SIG-M5 treated with dmso at 0.1 percent for 504 hours (cell line): ENCODE results near the gene KCNIP3.
A peak's percentile ranks its signal among the peaks of the same experiment; 100 is the strongest.

Experiments
- DNase-seq: peaks from one replicate; lab custom pipeline; 2025; ENCODE audit not compliant: unreplicated experiment; lab: John Stamatoyannopoulos, UW

The KCNIP3 gene

DNA sequence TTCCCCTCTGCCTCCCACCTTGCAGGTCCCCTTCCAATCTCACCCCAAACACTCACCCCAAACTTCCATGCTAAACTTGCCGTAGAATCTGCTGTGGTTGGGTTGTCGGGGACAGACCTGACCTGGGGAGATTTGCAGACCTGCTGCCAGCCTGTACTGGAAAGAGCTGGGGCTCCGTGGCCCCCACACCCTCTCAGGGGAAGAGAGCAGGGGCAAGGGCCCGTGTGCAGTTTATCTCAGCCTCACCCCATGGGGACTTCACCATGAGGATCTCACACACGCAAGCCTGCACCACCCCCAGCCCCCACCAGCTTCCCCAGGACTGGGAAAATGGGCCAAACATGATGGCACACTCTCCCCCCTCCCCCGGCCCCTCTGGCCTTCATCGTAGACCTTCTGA lies 30.7 kb downstream of the KCNIP3 start:
- DNase-seq: no peak

DNA sequence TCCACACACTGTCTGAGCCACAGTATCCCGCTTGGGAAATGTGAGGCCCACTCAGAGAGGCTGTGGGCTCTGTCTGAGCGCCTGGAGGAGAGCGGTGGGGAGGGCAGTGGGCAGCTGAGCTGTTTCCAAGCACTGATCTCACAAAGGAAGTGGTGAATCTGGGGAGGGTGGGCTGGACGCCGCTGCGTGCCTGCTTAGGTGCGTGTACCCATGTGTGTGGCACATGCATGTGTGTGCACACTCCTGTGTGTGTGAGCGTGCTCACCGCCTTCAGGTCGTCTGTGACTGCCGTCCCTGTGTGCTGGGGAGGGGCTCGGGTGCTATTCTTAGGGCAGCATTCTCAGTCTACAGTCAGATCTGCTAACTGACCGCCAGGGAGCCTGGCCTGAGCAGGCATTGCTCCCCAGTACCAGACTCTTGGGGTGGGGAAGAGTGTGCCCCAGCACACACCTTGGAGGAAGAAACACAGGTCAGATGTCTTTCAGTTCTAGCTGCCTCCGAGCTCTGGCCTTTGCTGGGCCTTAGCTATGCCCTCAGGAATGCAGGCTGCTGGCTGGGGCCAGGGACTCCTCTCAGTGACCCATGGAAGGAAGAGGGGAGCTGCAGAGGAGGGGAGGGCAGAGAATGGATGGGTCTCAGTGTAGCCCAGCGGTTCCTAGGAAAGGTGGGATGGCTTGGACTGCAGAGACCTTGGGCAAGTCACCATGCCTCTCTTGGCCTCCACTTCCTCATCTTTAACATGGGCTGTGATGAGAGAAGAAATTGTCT lies 31.4 kb downstream of the KCNIP3 start:
- DNase-seq: no peak

DNA sequence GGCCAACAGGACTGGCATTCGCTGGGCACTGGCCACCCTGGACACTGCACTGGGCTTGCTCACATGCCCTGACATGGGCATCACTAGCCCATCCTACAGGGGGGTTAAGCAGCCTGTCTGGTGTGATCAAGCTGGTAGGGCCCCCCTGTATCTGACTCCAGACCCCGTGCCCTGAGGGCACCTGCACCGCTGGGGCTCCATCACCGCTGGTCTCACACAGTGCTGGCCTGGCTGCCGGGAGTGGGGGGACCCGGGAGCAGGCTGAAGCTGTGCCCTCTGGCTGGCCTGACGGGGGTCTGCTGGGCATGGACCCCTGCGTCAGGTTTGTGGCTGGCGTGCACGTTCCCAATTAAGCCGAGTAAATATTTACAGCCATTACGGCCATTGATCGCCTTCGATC lies 32.3 kb downstream of the KCNIP3 start:
- no peak for DNase-seq

DNA sequence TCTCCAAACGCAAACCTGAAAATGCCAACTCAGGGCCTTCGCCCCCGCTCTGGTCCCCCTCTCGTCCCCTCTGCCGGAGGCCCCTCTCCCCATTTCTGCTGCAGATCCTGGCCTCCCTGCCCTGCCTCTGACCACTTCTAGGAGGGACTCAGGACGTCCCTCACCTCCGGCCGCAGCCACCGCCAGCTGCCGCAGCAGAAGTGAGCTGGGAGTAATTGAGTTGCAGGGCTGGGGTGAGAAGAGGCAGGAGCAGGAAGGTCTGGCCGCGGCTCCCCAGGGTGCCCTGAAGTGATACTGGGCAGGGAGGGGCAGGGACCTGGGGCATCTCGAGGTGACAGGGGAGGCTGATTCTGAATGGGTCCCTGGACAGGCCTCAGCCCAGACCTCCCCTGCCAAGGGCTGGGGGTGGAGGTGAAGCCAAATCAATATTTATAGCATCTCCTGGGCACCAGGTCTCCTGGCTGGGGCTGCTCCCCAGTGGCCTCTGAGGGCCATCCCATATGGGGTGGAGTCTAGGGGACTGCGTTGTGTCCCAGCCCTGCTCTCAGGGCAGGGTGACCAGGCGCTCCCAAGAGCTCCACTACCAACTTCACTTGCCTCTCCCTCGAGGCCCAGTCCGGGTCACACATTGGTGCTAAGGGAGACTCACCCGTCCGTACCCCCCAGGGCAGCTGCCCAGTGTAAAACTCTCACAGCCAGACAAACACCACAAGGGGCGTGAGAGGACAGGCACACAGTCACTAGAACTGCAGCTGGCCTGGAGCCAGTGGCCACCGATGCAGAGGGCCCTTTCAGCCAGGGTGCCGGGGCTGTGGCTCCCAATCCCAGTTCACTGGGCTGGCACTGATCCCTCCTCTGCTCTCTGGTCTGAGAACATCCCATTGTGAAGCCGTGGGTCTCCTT lies 33.0 kb downstream of the KCNIP3 start:
- DNase-seq: no peak

DNA sequence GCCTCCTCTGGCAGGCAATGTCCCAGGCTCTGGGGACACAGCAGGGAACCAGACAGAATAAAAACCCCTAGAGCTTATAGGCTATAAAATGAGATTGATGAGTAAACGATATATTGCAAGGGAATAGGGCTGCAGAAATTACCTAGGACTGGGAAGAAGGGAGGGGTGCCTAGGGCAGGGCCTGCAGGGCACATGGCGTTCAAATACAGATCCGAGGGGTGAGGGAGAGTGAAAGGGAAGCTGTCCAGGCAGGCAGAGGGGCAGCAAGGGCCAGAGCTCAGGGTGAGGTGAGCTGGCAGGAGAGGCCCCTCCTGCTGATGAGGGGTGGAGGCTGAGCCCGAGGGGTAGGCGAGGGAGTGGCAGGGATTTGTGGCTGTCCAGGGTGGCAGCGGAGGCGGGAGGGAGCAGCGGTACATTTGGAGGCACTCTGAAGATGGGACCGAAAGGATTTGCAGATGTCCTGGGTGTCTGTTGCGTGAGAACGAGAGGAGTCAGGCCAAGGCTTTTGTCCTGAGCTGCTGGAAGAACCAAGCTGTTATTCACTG lies 33.7 kb downstream of the KCNIP3 start:
- no peak for DNase-seq

DNA sequence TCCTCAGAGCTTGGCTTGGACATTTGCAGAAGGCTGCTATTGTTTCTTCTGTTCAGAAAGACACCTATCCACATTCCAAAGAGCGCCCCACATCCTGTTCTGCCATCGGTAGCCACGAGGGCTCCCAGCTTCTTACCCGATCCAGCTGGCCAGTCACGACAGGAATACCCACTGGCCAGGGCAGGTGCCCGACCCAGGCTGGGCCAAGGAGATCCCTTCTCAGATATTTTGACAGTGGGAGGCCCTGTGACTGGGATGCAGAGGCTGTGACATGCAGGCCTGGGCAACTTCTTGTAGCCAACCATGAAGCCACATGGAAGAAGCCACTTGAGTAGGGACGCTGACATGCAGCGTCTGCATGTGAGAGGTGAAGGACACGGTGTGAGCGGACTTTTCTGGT lies 34.5 kb downstream of the KCNIP3 start:
- DNase-seq: no peak

DNA sequence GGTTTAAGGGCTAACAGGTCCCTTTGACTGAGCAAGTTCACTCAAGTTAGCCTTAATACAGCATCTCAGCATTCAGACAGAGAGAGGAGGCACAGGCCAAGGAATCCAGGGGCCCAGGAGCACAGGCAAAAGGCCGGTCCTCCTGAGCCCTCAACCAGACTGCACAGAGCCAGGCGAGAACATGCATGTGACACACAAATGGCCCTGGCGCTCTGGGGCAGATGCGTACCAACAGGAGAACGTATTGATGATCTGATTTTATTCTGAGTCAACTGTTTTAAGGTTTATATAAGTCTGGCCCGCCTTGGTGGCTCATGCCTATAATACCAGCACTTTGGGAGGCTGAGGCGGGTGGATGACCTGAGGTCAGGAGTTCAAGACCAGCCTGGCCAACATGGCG lies 34.9 kb downstream of the KCNIP3 start:
- DNase-seq: no peak

DNA sequence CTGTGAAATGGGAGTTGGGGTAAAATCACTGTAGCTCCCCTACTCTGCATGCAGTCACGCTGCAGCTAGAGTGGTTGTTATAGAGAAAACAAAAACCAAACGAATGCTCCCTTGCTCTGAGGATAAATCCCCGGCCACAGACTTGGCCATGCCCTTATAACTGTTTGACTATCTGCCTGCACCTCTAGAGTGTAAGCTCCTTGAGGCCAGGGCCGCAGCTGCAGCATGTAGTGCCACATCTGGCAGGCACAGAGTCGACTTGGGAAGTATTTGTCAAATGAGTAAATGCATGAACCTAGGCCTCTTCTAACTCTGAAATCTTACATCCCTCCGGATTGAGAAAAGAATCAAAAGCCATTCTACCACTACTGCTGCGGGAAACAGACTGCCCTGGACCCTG lies 35.9 kb downstream of the KCNIP3 start:
- no peak for DNase-seq

DNA sequence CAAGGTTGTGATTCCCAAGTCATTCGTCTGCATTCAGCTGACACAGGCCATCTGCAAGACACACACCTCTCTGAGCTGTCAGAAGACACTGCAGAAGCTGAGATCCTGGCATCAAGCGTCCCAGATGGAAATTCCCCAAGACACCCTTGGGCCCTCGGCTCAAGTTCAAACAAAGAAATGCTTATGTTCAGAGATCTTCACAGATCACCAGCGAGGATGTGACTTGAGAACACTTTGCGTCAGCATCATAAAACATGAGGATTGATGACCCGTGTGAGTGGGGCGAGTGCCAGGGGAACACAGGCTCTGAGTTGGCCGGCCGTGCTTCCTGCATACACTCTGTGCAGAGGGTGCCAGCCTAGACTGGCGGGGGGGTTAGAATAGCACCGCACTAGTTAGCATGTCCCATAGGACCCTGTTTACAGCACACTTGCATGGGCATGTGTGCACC lies 36.8 kb downstream of the KCNIP3 start:
- no peak for DNase-seq

DNA sequence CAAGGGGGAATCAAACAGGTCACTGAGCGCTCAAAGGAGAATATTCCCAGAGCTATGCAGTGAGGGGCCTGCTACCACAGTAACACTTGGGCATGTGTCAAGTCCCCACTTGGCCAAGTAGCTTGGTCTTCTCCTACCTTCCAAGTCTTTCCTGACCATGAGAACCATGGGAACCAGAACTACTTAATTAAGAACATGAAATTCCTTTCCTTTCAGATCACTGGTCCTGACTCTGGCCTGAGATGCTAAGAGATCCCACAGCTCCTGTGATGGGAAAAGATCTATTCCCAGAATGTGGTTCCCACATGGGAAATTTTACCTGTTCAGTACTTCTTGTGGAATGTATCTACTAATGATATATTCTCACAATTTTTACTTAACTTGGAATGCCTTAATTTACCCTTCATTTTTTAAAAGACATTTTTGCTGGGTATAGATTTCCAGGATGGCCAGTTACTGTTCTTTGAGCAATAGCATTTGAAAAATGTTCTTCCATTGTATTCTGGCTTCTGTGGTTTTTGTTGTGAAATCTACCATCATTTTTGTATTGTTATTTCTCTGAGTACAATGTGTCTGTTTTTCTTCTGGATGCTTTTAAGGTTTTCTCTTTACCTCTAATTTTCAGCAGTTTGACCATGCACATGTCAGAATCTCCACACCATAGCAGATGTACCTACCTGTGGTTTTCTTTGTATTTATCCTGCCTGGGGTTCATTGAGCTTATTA lies 37.9 kb downstream of the KCNIP3 start:
- no peak for DNase-seq

DNA sequence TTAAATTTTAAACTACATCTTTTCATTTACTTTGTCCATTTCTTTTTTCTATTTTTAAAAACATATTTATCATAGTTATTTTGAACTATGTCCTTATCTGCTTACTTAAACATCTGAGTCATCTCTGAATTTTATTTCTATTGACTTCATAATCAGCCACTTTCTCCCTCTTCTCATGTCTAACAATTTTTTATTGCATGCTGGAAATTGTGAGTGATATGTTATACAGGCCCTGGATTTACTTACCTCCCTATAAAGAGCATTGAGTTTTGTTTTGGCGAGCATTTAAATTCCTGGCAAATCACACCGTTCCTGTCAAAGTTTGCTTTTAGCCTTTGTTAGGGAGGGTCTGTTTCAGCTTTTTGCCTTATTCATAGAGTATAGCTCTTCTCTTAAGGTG lies 39.3 kb downstream of the KCNIP3 start:
- no peak for DNase-seq

DNA sequence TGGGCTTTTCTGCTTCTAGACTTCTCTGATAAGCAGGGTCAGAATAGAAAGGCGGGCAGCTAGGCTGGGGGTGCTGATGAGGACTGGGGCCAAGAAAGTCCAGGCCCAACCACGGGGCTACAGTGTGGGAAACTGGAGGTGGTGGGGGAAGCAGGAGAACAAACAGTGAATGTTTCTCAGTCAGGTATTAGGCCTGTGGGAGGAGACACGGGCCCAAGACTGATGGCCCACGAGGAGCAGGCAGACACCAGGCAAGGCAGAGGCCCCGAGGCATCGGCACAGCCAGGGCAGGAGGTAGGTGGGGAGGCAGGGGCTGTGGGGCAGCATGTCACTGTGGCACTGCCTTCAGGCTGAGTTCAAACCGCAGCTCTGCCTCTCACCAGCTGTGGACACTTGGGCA lies 40.7 kb downstream of the KCNIP3 start:
- no peak for DNase-seq

DNA sequence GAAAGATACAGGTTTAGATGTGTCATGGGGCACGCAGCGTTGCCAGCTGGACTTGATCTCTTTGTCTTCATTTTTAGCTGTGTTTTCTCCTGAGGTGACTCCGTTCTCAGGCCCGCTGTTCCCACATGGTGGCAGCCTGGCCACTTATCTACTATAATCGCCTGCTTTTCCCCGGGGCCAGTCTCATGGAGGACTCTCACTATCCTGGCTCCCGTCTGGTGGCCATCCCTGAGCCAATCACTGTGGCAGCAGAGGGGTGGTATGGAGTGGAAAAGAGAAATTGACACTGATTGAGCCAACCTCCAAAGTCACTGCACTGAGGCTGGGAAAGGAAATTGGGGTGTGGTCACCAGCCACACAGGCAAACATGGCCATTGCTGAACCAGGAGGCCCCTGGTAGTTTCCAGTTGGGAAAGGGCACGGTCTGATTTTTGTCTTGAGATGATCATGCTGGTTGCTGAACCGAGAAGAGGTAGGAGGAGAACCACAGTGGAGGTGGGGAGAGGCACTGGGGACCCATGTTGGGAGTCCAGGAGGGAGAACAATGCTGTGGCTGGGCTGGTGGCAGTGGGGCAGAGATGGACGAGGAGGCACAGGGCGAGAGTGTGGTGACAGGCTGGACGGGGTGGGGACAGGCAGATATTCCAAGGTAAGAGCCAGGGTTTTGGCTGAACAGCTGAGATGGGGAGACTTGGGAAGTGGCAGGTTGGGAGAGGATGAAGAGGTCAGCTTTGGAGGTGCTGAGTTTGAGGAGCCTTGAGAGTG lies 45.6 kb downstream of the KCNIP3 start:
- no peak for DNase-seq

DNA sequence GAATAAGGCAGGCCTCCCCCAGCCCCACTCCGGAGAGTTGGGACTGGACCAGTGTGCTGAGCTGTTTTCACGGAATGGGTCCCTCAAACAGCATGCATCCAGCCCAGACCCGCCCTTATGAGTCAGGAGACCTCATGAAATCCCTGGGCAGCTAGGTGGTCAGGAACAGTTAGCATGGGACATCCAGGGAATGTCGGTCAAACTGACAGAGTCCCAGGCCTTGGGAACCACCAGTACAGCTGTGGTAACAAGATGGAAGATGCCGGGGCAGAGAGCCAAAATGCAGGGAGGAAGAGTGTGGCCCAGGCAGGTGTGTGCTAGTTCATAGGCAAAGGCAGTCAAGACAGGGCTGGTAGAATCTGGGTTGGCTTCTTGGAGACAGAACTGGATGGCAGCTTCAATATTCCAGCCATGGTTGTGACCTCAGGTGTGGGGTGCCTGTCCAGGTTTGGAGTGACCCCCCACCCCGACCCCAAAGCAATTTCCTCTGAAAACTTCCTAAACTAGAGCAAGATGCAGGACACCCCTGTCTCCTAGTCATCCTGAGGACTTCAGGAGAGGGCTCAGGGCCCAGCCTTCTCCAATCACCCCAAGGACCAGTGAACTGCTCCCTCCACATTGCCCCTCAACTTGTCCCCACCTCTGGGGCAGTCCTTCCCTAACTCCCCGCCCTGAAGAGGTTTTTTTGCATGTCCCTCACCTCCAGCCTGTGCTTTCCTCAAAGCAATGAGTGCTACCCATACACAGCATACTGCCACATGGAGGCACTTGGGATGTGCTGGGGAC lies 46.5 kb downstream of the KCNIP3 start:
- DNase-seq: no peak

DNA sequence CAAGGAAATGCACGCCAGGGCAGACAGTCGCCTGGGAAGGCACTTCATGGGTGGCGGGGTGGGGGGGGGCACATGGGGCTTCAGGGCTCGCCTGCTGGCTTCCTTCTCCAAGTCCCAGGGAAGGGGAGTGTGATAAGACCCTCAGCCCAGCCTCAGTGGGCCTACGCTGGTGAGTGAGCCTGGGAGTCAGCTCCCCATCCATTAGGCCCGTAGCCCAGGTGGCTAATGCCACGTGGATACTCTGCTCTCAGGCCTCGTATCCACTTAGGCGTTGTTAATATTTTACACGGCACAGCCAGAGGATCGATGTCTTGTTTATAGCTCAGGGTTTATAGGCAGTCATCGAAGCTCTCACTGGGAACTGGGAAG lies 47.1 kb downstream of the KCNIP3 start:
- no peak for DNase-seq

DNA sequence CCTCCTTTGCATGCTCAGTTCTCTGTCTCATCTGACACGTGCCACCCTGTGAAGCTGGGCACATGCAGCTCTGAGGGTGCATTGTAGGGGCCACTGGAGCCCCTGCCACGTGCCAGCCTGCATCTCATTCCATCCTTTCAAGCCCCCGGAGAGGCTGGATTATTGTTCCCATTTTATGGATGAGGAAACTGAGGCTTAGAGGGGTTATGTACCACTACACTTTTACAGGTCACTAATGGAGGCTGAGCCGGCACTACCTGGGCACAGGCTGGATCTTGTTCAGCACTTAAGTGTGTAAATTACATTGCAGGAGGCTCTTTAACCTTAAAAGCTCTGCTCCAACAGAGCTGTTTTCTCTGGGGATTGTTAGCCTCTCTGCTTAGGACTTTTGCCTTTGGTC lies 47.5 kb downstream of the KCNIP3 start:
- DNase-seq: no peak

DNA sequence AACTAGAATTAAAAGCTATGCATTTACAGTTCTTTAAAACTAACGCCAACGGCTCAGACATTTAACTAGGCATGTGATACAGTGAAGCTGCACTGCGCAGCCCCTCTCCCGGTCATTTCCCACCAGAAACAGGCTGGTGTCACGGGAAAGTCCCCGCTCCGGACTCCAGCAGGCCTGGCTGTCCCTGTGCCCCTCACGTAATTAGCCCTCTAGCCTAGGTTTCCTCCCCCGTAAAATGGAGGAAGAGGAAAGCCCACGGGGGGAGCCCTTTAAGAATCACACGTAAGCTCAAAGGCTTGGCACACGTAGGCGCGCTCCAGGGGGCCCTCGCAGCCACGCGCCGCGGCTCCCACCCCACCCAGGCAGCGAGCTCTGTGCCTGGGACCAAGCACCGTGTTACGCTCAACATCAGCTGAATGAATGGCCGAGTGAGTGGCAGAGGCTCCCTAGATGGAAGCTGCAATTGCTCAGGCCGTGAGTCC lies 48.0 kb downstream of the KCNIP3 start:
- no peak for DNase-seq

DNA sequence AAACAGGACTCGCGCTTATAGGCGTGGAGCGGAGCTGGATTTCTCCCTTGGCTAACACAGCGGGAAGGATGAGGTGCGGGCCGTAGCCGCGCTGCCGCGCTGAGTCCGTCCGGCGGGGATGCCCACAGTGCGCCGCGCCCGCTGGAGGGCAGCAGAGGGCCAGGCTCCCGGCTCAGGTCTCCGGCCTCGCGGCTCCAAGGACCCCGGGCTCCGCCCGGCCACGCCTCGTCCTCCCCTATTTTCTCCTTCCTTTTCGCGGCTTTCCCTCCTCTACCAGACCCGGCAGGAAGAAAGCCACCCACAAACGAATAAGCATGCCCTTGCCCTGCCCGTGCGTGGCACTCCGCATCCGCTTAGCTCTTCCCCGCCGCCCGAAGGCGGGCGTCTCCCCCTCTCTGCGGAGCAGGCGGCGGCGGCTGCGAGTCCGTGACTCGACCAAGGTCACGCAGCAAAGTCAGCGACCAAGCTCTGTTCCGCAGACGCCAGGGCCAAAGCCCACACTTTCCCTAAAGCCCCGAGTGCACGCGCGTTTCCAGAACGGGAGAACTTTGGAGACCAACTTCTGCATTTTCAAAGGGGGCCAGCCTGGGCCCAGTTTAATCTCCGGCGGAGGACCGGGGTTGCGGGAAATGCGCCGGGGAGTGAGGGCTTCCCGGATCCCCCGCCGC lies 48.5 kb downstream of the KCNIP3 start:
- DNase-seq: peak; percentile 64

DNA sequence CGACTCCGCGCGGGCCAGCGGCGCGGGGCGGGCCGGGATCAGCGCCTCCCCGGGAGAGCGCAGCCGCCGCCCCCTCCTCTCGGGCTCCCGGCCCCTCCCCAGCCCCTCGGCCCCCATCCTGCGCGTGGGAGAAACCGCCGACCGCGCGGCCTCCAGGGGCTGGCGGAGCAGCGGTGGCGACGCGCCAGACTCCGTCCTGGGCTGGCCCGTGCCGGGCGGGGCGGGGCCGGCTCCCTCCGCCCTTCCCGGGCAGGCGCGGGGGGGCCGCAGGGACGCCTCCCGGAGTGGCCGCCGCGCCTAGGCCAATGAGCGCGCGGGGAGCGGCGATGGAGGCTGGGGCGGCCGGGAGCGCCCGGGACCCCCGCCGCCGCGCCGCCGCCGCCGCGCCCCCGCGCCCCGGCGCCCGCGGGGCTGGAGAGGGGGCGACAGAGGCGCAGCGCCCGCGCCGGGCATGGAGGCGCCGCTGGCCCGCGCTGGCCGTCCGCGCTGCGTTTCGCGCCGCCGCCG lies 49.1 kb downstream of the KCNIP3 start:
- no peak for DNase-seq
